Thoracic aorta (tissue), 2 donors: ENCODE measurements around the gene ITPR2. TPM values are rescaled to one million over a fixed set of nuclear protein-coding genes. Genes with fewer than 3 reads are reported as not detected.

Source experiments
- ATAC-seq: fragments of 150-250 bp; one replicate; pipeline ENCODE4 v1.8.0; 2017; ENCODE audit warnings: low read depth; ENCODE audit not compliant: insufficient number of reproducible peaks, low FRiP score
- DNase-seq: peaks from one replicate; pipeline ENCODE4 v3.0.0-alpha.2; 2020; ENCODE audit warnings: low spot score
- H3K27ac ChIP-seq, 2 donors: fragments of 200-600 bp; sonication (generic); 1 replicate in 1 of 2; 2 replicates in 1 of 2; pipeline ENCODE4 v1.5.1; 2016; ENCODE audit warnings: mild to moderate bottlenecking in 2 of 2, moderate library complexity in 2 of 2
- H3K27me3 ChIP-seq: fragments of 200-600 bp; sonication (generic); replicated peaks from 2 replicates; pipeline ENCODE4 v1.6.0; 2016; ENCODE audit warnings: mild to moderate bottlenecking; ENCODE audit not compliant: insufficient read depth
- H3K36me3 ChIP-seq: fragments of 200-600 bp; sonication (generic); one replicate; pipeline ENCODE4 v1.5.1; 2016
- H3K4me1 ChIP-seq, 2 donors: fragments of 200-600 bp; sonication (generic); 1 replicate in 1 of 2; 2 replicates in 1 of 2; pipeline versions ENCODE4 v1.5.1 to v1.6.0; 2016; ENCODE audit warnings: low read depth in 2 of 2, mild to moderate bottlenecking in 1 of 2; ENCODE audit not compliant: control insufficient read depth in 1 of 2
- H3K4me3 ChIP-seq: fragments of 200-600 bp; sonication (generic); 2 replicates; pipeline ENCODE4 v1.5.1; 2016; ENCODE audit warnings: mild to moderate bottlenecking
- H3K9me3 ChIP-seq: fragments of 200-600 bp; sonication (generic); 2 replicates; pipeline ENCODE4 v1.5.1; 2016
- CTCF ChIP-seq: fragments of 200-600 bp; sonication (generic); IDR thresholded peaks from one replicate; pipeline ENCODE4 v1.5.1; 2019; ENCODE audit warnings: antibody characterized with exemption
- total RNA-seq, 2 donors: library from RNA; depleted of rRNA; stranded (reverse); fragments of >200 nt; gene quantifications; one replicate each; pipeline versions ENCODE4 v1.1.0 to v1.2.3, GENCODE V29; 2016

The ITPR2 gene
- total RNA-seq, 2 donors from 2014 or later, result 28.3 to 86.3 TPM

GRCh38 chr12:26668847-26669246 is 164.1 kb downstream of the ITPR2 start:
- ATAC-seq (no peak), DNase-seq (no peak)
- TF ChIP-seq CTCF, result no peak
- Histone ChIP-seq H3K27ac (no peak overlapping the region), H3K27me3 (no peaks in the 10 kb centered on the region), H3K9me3 (no peaks in the 10 kb centered on the region), H3K4me3 (no peak overlapping the region), H3K36me3 (peaks cover 3% of the 10 kb centered on the region), H3K4me1 (no peaks in the 10 kb centered on the region)

- no peak overlapping the region for H3K4me3 ChIP-seq
- no peak for TF ChIP-seq CTCF
- DNase-seq, result no peak
- no peaks in the 10 kb centered on the region for H3K9me3 ChIP-seq
- ATAC-seq, result no peak
- H3K27ac ChIP-seq, result no peak overlapping the region
- H3K27me3 ChIP-seq, result no peaks in the 10 kb centered on the region
- no peaks in the 10 kb centered on the region for H3K4me1 ChIP-seq
- H3K36me3 ChIP-seq, result peaks cover 3% of the 10 kb centered on the region
These were observed 164.8 kb downstream of the ITPR2 start for GRCh38 chr12:26668230-26668629.

- Histone ChIP-seq H3K27ac (no peak overlapping the region), H3K27me3 (no peaks in the 10 kb centered on the region), H3K4me1 (no peaks in the 10 kb centered on the region), H3K4me3 (no peak overlapping the region), H3K36me3 (peaks cover 3% of the 10 kb centered on the region), H3K9me3 (no peaks in the 10 kb centered on the region)
- ATAC-seq (no peak), DNase-seq (no peak)
- TF ChIP-seq CTCF, result no peak
These were observed 166.7 kb downstream of the ITPR2 start for GRCh38 chr12:26666286-26666685.

- peaks cover 0 to 8% of the 10 kb centered on the region in 2 donors for H3K4me1 ChIP-seq
- TF ChIP-seq CTCF, result no peak
- H3K9me3 ChIP-seq, result no peaks in the 10 kb centered on the region
- DNase-seq (no peak), ATAC-seq (no peak)
- no peak overlapping the region for H3K4me3 ChIP-seq
- H3K36me3 ChIP-seq, result peaks cover 9% of the 10 kb centered on the region
- H3K27ac ChIP-seq, result no peak overlapping the region
- H3K27me3 ChIP-seq, result no peaks in the 10 kb centered on the region
These were observed 171.6 kb downstream of the ITPR2 start for GRCh38 chr12:26661399-26661798.

GRCh38 chr12:26659930-26660329 is 173.1 kb downstream of the ITPR2 start:
- Histone ChIP-seq H3K4me3 (no peak overlapping the region), H3K9me3 (no peaks in the 10 kb centered on the region), H3K4me1 (peaks cover 0 to 8% of the 10 kb centered on the region in 2 donors), H3K27me3 (no peaks in the 10 kb centered on the region), H3K27ac (no peak overlapping the region), H3K36me3 (peaks cover 8% of the 10 kb centered on the region)
- no peak for DNase-seq
- TF ChIP-seq CTCF, result no peak
- no peak for ATAC-seq
